Stimulated activated CD4-positive, alpha-beta T cell treated with anti-CD3 and anti-CD28 coated beads, Interleukin-2, amount 100 ng/mL, for 4 hours (primary cell): Measurements from ENCODE around the gene STAP1.
"Not testable (repeated sequence)": the region's sequence is repeated elsewhere in the genome, so short reads cannot be mapped to it uniquely, and the experiment has no call there.

Experiments
- DNase-seq: peaks from one replicate; pipeline ENCODE4 v3.0.0-alpha.2; 2020; ENCODE audit warnings: low read depth

STAP1 gene, protein sequence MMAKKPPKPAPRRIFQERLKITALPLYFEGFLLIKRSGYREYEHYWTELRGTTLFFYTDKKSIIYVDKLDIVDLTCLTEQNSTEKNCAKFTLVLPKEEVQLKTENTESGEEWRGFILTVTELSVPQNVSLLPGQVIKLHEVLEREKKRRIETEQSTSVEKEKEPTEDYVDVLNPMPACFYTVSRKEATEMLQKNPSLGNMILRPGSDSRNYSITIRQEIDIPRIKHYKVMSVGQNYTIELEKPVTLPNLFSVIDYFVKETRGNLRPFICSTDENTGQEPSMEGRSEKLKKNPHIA

DNA sequence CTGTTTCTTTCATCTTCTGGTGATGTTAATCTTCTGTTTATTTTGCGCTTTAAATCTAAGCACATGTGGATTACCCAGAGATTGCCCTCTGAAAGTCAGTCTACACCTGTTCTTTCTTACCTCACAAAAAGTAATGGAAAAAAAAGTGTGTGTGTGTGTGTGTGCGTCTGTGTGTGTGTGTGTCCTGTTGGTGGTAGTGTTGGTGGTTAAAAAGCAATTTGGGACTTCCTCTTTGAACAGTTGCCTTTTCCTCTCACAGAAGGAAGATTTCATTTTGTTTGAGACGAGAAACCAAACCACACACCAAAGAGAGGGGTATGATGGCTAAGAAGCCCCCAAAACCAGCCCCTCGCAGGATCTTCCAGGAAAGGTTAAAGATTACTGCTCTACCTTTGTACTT is at the start of gene STAP1:
STAP1 (plus strand) TSS at position 235 of the 400 bp plus-strand sequence; CDS start at position 318, 83 bp downstream.
- DNase-seq, result peak; percentile 17

DNA sequence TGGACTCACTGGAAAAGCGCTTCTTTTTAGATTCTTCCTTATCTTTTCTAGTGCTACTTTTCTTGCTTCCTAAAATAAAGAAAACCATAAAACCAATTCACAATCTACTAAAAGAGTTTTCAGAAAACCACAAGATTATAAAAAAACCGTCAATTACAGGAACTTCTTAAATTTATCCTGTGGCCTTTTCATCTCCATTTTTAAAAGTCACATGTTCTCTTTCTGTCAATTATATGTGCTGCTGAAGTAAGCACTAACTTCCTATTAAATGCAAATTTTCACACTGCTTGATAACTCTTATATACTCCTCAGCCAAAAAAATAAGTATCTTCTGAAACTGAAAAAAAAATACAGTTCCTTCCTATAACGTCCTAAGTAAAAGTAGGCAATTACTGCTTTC is 46.0 kb upstream of the STAP1 start:
- no peak for DNase-seq

DNA sequence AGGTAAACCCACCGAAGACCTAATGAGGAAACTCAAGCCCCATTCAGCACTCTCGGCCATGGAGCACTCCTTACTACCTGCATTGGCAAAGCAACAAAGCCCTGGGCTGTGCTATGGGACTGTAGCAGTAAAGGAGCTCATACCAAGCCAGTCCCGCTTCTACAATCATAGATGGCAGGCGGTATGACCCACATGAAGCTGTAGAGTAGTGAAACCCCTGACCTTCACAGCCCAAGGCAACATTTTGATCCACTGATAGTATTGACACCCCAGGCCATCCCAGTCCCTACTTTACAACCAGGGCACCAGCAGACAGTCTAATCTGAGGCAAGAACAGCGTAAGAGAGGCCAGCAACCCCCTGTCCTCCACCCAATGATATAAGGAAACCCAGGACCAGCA is 38.4 kb upstream of the STAP1 start:
- DNase-seq, result no peak

DNA sequence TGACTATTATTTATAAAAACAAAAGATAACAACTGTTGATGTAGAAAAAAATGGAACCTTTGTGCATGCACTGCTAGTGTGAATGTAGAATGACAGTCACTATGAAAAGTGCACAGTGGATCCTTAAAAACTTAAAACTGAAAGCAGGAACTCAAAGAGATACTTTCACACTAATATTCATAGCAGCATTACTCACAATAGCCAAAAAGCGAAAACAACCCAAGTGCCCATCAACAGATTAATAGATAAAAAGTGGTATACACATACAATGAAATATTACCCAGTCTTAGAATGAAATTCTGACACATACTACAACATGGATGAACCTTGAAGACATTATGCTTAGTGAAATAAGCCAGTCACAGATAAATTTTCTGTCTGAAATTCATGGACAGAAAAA is 37.0 kb upstream of the STAP1 start:
- no peak for DNase-seq

DNA sequence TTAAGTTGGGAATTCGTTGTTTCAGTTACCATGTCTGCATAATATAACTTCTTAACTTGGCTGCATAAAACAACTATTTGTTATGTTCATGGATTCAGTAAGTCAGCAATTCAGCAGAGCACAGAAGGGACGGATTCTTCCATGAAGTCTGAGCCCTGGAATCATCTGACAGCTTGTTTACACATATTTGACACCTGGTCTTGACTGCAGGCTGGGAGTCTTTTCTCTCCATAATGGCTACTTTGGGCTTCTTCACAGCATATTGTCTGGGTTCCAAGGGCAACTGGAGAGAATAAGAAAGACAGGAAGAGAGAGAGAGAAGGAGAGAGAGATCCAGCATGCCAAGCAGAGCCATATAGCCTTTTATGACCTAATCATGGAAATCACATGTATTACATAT is 36.3 kb upstream of the STAP1 start:
- DNase-seq, result no peak

DNA sequence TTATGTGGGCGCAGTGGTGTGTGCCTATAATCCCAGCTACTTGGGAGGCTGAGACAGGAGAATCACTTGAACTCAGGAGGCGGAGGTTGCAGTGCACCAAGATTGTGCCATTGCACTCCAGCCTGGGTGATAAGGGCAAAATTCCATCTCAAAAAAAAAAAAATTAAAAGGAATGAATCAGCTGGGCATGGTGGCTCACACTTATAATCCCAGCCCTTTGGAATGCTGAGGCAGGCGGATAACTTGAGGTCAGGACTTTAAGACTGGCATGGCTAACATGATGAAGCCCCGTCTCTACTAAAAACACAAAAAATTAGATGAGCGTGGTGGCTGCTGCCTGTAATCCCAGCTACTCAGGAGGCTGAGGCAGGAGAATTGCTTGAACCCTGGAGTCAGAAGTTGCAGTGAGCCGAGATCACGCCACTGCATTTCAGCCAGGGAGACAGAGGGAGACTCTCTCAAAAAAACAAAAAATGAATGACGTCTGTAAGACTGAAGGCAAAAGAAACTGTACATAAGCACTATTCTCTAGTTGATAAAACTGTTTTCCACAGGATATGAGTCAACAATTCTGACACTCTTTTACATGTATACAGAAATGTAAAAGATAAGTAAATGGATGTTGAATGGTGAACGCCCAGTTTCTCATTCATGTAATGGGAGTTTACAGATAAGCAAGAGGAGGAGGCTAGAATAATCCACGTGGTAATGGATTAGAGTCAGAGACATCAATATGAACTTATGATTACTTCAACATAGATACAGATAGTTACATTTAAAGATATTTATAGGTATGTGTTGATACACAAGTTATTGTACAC is 35.5 kb upstream of the STAP1 start:
- DNase-seq, result no peak

DNA sequence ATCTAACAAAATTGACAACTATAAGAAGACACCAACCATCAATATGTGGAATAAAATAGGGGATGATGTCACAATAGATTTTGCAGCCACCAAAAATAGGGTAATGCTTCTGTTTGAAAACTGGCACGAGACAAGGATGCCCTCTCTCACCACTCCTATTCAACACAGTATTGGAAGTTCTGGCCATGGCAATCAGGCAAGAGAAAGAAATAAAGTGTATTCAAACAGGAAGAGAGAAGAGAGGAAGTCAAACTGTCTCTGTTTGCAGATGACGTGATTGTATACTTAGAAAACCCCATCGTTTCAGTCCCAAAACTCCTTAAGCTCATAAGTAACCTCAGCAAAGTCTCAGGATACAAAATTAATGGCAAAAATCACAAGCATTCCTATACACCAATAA is 34.4 kb upstream of the STAP1 start:
- DNase-seq, result not testable (repeated sequence)

DNA sequence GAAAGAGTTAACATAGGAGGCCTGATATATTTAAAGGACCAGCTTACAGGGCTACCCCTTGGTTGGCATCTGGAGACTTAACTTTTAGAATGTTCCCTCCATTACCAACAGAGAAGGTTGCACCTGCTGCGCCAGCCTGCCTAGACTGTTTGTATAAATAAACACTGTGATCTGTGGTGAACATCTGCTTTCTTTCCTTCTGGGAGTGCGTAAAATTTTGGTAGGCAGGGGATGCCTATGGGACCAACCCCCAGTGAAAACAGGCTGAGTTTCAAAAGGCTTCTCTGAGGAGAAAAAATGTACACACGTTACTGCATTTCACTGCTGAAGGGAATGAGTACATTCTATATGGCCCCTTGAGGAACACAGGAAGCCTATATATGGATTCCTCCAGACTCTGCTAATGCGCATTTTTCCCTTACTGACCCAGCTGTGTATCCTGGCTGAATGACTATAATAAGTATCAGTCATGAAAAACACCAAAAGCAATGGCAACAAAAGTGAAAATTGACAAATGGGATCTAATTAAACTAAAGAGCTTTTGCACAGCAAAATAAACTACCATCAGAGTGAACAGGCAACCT is 27.1 kb upstream of the STAP1 start:
- DNase-seq, result no peak

DNA sequence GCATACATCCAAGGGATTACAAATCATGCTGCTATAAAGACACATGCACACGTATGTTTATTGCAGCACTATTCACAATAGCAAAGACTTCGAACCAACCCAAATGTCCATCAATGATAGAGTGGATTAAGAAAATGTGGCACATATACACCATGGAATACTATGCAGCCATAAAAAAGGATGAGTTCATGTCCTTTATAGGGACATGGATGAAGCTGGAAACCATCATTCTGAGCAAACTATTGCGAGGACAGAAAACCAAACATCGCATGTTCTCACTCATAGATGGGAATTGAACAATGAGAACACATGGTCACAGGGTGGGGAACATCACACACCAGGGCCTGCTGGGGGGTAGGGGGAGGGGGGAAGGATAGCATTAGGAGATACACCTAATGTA is 26.1 kb upstream of the STAP1 start:
- not testable (repeated sequence) for DNase-seq

DNA sequence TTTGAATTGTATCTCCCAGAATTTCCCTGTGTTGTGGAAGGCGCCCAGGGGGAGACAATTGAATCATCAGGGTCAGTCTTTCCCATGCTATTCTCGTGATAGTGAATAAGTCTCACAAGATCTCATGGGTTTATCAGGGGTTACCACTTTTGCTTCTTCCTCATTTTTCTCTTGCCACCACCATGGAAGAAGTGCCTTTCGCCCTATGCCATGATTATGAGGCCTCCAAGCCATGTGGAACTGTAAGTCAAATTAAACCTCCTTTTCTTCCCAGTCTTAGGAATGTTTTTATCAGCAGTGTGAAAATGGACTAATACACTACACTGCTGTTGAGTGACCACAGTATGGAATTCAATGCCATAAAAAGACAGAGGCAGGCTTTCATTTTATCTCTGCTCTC is 25.4 kb upstream of the STAP1 start:
- no peak for DNase-seq

DNA sequence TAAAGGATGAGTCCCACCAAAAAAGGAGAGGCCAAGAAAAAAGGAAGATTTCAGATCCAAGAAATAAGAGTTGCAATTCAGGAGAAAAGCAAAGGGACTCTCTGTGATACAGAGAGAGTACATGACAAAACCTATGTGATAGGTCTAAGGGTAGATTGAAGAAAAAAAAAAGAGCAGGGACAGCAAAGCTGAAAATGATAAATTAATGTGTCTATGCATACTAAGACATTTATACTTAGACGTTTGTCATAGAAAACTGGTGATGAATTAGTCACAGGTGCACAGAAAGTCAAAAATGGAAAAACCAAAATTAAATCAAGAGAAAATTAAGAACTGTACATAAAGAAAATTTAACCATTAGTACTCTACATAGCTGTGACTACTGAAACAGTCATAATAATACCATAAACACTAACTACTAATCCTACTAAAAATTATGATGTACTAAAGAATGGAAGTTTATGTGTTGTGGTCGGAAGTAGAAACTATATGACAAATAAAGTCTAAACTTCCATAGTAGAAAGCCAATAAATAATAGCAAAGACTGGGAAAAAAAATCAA is 23.2 kb upstream of the STAP1 start:
- DNase-seq, result no peak

DNA sequence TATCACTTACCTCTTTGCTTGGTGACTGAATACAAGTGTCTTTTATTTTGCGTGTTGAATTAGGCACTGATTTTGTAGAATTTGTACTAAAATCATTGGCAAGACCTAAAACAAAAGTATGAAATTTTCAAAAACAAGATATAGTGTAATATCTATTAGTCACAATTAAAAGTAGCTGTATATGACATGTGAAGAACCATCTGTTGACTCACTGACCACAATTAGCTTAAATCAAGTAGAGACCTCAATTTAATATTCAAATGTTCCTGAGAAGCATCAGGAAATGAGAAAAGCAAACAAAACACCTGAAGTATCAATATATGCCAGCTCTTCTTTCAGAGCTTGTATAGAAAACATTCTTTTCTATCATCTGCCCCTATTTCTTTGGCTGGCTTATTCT is 18.7 kb upstream of the STAP1 start:
- DNase-seq, result no peak

DNA sequence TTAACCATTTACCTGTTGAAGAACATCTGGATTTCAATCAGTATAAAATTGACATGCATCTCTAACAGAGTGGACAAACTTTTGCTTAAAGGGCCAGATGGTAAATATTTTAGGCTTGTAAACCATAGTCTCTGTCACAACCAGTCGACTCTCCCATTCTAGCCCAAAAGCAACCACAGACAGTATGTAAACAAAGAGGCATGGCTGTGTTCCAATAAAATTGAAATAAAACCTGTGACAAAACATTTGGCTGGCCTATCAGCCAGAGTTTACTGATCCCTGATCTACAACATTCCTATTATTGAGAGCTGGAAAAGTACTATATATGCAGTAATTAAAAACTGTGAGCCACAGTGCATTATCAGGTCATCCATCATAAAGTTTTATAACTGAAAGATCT is 16.5 kb upstream of the STAP1 start:
- no peak for DNase-seq

DNA sequence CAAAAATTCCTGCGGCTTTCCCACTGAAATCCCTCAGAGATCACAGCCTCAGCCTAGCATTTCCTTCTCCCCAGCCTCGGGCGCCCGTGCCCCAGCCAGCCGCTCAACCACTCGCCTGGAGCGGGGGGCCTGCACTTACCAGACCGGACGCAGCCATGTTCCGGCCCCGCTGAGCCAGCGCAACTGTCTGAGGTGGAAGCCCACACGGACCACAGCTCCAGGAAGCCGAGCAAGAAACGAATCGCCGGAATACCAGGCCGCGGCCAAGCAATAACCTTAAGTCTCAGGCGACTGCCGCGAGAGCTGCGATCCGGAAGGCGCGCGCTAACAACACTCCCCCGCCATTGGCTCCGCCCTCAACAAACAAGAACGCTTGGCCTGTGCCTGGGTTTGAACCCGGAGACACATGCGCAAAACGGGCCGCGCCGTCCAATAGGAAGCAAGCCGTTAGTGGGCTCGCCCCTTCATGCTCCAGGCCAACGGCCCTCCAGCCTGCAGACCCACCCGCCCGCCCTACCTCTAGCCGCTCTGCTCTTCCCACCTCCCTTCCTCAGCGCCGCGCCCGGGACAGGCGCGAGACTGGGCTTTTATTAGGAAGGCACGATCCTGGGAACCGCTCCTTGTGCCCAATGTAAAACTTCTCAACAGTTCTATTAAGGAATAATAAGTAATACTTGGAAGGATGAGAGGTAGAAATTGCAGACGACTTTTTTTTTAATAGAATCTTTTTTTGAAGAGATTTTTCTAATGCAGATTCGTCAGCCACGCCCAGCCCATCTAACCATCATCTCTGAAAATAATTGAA is 13.1 kb upstream of the STAP1 start, which contains the start of gene CENPC:
CENPC (minus strand) TSS at position 305 of the 805 bp plus-strand sequence; CDS start at position 157, 148 bp downstream.
- peak; percentile 84 for DNase-seq

DNA sequence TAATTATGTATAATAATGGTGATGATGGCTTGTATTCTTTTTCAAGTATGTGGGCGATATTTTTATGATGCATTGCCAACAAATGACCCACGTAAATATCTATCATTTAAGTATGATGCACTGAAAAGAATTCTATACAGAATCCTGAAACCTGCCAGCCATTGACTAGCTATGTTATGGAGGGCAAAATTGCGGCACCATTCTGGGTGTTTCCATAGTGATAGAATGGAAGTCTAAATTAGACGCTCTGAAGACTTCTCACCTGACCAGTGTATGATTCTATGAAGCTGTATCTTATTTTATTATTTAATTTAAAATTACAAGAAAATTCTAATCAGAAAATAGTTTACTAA is 12.5 kb upstream of the STAP1 start:
- DNase-seq, result no peak

DNA sequence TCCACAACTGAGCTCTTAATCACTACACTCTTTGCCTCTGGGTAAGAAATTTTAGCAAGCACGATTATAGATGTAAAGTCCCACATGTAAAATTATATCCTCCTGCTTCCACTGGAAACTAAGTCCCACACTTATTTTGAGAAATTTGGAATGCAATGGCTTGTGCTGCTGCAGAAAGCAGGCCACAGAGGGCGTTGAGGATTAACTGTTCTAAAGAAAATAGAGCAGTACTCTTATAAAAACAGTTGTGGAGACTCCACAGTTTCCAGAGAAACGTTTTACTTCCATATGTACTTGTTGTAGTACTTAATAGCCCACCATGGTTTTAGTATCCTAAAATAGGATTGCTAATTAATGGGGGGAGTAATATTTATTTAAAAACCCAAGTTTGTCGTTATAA is 11.6 kb upstream of the STAP1 start:
- no peak for DNase-seq

DNA sequence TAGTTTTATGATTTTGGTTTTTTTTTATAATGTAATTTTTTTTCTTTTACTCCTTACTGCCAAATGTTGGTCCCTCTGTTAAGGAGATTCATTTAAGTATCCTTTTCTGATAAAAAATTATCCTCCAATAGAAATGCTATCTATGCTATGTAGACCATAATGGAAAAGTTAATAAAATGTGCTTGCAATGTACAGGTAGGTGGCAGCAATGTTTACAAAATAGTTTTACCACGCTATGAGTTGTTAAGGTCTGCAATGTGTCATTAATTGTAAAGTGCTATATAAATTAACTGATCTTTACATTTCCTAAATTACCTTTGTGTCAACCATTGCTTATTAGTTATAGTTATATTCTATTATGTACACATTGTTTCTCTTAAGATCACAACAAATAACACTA is 9.4 kb upstream of the STAP1 start:
- no peak for DNase-seq

DNA sequence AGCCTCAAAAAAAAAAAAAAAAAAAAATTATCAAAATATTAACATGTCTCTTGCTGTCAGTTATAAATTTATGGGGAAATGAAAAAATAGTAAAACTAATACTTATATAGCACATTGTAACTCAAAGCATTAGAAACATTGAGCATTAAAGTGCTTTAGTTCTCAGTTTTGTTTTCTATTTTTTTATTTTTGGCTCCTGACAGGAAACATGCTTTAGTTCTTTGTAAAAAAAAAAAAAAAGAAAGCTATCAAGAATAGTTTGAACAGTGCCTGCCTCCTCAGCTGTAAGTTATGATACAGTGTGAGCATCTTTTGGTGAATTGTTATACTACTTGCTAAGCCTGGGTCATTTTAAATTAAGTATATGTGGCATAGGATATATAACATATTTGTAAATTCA is 8.1 kb upstream of the STAP1 start:
- no peak for DNase-seq

DNA sequence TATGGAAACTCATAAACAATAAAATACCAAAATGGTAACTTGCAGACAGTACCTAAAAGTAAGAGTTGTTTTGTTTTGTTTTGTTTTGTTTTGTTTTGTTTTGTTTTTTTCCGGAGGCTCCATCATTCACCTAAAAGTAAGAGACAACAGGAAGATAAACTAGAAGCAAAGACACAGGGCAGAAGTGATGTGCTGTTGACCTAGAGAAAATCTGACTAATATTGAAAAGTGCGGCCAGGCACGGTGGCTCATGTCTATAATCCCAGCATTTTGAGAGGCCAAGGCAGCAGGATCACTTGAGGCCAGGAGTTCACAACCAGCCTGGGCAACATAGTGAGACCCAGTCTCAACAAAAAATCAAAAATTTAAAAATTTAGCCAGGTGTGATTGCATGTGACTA is 7.7 kb upstream of the STAP1 start:
- no peak for DNase-seq

DNA sequence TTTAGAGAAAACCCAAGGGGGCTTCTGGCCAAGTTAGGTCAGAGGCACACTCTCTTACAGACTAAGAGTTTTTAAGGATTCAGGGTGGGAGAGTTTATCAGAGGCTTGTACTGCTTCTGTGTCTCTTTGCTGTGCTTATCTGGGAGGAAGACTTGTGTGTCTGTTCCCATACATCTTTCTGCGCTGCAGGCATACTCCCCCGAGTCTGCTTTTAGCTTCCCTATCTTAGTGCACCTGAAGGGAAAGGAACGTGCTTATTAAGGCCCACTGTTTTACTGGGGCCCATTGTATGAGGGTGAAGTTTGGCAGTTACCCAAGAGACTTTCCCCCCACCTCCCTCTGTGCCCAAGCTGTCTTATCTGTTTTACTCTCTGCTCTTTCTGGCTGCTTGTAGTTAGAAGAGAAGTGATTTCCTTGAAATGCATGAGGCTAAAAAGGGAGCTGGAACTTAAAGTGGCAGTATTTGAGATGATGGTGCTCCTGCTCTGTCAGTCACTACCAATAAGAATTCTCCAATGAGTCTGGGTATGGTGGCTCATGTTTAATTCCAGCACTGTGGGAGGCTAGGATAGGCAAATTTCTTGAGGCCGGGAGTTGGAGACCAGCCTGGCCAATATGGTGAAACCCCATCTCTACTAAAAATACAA is 6.3 kb upstream of the STAP1 start:
- not testable (repeated sequence) for DNase-seq

DNA sequence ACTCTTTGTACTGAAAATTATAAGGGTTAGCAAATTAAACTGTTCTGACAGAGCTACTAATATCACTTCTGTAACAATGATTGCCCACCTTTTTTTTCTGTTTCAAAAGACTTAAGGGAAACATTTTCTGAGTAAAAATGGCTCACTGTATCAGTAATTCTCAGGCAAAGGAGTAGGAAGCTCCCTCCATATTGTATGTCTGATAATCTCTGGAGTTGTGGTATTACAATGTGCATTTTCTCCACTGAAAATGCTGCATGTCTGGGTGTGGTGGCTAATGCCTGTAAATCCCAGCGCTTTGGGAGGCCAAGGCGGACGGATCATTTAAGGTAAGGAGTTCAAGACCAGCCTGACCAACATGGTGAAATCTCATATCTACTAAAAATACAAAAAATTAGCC is 4.4 kb upstream of the STAP1 start:
- no peak for DNase-seq

DNA sequence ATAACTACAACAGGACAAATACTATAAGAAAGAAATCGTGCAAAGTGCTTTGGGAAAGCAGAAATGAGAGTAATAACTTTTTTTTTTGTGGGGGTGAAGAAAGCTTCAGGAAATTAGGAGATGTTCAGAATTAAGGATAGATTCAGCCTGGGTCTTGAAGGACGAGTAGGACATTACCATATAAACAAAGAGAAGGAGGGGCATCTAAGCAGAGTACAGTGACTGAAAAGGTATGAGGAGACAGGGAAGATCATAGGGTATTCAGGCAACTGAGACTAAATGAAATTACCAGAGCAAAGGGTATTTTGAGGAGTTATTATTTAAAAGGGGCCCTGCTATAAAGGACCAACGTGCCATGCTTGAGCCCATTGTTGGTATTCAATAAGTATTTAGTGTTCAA is 3.1 kb upstream of the STAP1 start:
- DNase-seq, result no peak
